Loucy (cell line): ENCODE measurements around the gene MRPL28.

Source experiments
- H2AFZ ChIP-seq: fragments of 200-600 bp; sonication (generic); 2 replicates; pipeline ENCODE4 v1.6.0; 2016; ENCODE audit warnings: antibody characterized with exemption, mild to moderate bottlenecking, low read length, moderate library complexity
- H3F3A ChIP-seq: fragments of 200-600 bp; 2 replicates; pipeline ENCODE4 v1.6.0; 2016; ENCODE audit warnings: antibody characterized with exemption, low read depth, mild to moderate bottlenecking
- H3K27me3 ChIP-seq: fragments of 200-600 bp; sonication (generic); 2 replicates; pipeline ENCODE4 v1.6.1; 2014; ENCODE audit warnings: low read length, mild to moderate bottlenecking; ENCODE audit not compliant: insufficient read depth, poor library complexity, severe bottlenecking
- H3K36me3 ChIP-seq: fragments of 200-600 bp; sonication (generic); 2 replicates; pipeline ENCODE4 v1.6.1; 2016; ENCODE audit warnings: low read length; ENCODE audit not compliant: insufficient read depth
- H3K4me1 ChIP-seq: fragments of 200-600 bp; sonication (generic); 2 replicates; pipeline ENCODE4 v1.5.1; 2014; ENCODE audit warnings: low read length, mild to moderate bottlenecking; ENCODE audit not compliant: insufficient read depth, poor library complexity, severe bottlenecking
- H3K4me2 ChIP-seq: fragments of 200-600 bp; sonication (generic); 2 replicates; pipeline ENCODE4 v1.6.0; 2014; ENCODE audit warnings: antibody characterized with exemption, low read length, low read depth, mild to moderate bottlenecking; ENCODE audit not compliant: poor library complexity, severe bottlenecking
- H3K4me3 ChIP-seq: fragments of 200-600 bp; sonication (generic); 2 replicates; pipeline ENCODE4 v1.5.1; 2014; ENCODE audit warnings: low read length, mild to moderate bottlenecking, mixed read lengths; ENCODE audit not compliant: poor library complexity, severe bottlenecking
- H3K79me2 ChIP-seq: fragments of 200-600 bp; sonication (generic); 2 replicates; pipeline ENCODE4 v1.6.1; 2014; ENCODE audit warnings: low read length; ENCODE audit not compliant: insufficient read depth
- H3K9ac ChIP-seq: fragments of 200-600 bp; sonication (generic); 2 replicates; pipeline ENCODE4 v1.6.0; 2014; ENCODE audit warnings: mild to moderate bottlenecking, low read depth, low read length, moderate library complexity; ENCODE audit not compliant: poor library complexity, severe bottlenecking
- H3K9me2 ChIP-seq: fragments of 200-600 bp; sonication (generic); replicated peaks from 2 replicates; pipeline ENCODE4 v1.6.1; 2016; ENCODE audit warnings: low read depth, low read length, mixed read lengths
- H3K9me3 ChIP-seq: fragments of 200-600 bp; sonication (generic); 2 replicates; pipeline ENCODE4 v1.6.1; 2014; ENCODE audit warnings: mild to moderate bottlenecking, antibody characterized with exemption, low read length, low read depth; ENCODE audit not compliant: insufficient read depth
- H4K20me1 ChIP-seq: fragments of 200-600 bp; sonication (generic); 2 replicates; pipeline ENCODE4 v1.6.0; 2014; ENCODE audit warnings: antibody characterized with exemption, low read length, mild to moderate bottlenecking; ENCODE audit not compliant: insufficient read depth, poor library complexity, severe bottlenecking
- EZH2phosphoT487 ChIP-seq: fragments of 200-600 bp; IDR thresholded peaks from 2 replicates; pipeline ENCODE4 v1.6.1; 2018; ENCODE audit warnings: antibody characterized with exemption, mild to moderate bottlenecking, moderate library complexity, borderline replicate concordance
- TF ChIP-seq, protein P1 (sequence below): fragments of 200-600 bp; sonication (generic); conservative IDR thresholded peaks from 2 replicates; pipeline ENCODE4 v1.5.1; 2014; ENCODE audit warnings: mild to moderate bottlenecking, antibody characterized with exemption, low read length

The MRPL28 gene

DNA sequence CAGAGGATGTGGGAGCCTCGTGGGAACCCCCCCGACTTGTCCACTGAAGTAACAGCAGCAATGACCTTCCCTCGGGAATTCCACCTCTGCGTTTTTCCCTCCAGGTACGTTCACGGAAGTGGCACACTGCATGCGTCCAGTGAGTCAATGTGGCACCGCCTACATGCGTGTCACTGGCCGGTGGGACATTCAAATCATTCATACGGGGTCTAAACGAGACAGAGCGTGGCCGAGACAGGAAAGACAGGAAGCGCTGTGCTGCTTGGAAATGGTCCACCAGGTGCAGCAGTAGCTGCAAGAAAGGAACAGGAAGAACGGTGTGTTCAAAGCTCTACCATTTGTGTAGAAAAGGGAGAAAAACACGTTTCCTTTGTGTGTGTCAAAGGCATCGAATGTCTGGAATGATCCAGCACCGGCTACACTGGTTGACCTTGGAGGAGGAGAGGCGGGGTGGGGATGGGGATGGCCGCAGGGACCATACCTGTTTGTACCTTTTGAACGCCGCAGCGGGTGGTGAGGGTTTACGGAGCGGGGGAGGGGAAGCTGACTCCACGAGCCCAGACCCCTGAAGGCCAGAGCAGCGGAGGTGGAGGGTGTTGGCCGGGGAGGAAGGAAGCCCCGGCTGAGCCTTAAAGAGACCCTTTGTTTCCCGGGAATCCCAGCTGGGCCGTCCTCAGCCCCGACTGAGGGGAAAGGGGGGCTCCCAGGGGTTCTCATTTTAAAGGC lies 13.2 kb upstream of the MRPL28 start:
- no peaks in the 10 kb centered on the region for H3F3A ChIP-seq
- H3K9ac ChIP-seq: peak overlapping the region; percentile 77
- no peaks in the 10 kb centered on the region for H3K9me3 ChIP-seq
- peaks cover 18% of the 10 kb centered on the region for H3K4me1 ChIP-seq
- H3K79me2 ChIP-seq: peaks cover 21% of the 10 kb centered on the region
- peak overlapping the region; percentile 79 for H3K4me2 ChIP-seq
- H3K36me3 ChIP-seq: no peaks in the 10 kb centered on the region
- no peaks in the 10 kb centered on the region for H3K9me2 ChIP-seq
- no peaks in the 10 kb centered on the region for H4K20me1 ChIP-seq
- H2AFZ ChIP-seq: peak overlapping the region; percentile 19; the same call in 1 of the 2 replicates
- no peaks in the 10 kb centered on the region for H3K27me3 ChIP-seq
- peak overlapping the region; percentile 78 for H3K4me3 ChIP-seq
- TF ChIP-seq, protein P1, sequence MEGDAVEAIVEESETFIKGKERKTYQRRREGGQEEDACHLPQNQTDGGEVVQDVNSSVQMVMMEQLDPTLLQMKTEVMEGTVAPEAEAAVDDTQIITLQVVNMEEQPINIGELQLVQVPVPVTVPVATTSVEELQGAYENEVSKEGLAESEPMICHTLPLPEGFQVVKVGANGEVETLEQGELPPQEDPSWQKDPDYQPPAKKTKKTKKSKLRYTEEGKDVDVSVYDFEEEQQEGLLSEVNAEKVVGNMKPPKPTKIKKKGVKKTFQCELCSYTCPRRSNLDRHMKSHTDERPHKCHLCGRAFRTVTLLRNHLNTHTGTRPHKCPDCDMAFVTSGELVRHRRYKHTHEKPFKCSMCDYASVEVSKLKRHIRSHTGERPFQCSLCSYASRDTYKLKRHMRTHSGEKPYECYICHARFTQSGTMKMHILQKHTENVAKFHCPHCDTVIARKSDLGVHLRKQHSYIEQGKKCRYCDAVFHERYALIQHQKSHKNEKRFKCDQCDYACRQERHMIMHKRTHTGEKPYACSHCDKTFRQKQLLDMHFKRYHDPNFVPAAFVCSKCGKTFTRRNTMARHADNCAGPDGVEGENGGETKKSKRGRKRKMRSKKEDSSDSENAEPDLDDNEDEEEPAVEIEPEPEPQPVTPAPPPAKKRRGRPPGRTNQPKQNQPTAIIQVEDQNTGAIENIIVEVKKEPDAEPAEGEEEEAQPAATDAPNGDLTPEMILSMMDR: no peak
- TF ChIP-seq EZH2phosphoT487: no peak

DNA sequence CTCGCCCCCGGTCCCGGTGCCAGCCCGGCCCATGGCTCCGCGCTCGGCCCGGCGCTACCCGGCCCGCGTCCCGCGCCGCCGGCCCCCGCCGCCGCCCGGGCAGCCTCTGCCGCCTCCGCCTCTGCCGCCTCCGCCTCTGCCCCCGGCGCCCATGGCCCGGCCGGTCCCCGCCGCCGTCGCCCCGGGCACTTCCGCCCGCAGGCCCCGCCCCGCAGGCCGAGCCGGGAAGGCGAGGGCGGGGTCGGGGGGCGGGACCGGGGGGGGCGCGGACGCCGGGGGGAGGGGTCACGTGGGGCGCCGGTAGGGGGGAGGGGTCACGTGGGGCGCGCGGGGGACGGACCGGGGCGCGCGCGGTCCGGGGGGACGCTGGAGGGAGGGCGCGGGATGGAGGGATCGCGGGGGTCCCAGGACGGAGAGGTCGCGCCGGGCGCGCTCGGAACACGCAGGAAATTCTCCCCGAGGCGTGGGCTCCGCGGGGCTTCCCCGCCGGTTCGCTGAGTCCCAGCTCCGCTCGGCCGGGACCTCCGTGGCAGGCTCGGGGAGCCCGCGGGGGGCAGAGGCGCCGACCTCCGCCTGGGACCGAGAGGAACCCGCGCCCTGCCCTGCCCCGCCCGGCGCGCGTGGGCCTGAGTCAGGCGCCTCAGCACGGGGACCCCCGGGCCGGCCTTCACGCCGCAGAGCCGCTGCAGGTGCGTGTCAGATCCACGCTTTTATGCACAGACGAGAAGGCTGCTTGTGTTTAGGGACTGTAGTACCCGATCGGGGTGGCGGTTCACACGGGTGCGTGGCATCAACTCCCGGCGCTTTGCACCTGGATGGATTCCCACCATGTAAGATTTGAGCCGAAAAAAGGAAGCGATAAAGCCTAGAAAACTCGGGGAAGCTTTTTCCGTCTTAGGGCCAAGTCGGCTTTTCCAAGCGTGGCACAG lies 11.7 kb upstream of the MRPL28 start, which contains the start of gene PGAP6:
Gene PGAP6 (minus strand): TSS at position 190 of the 929 bp plus-strand sequence. CDS start 157 bp downstream, at position 33.
- Histone ChIP-seq H3K27me3 (no peaks in the 10 kb centered on the region), H3K4me2 (peak within 1 kb of the TSS; percentile 79), H4K20me1 (no peaks in the 10 kb centered on the region), H3F3A (no peaks in the 10 kb centered on the region), H3K9ac (peak within 1 kb of the TSS; percentile 77), H2AFZ (peak within 1 kb of the TSS; percentile 64; the same call in 1 of the 2 replicates), H3K79me2 (peaks cover 21% of the 10 kb centered on the region), H3K9me2 (no peaks in the 10 kb centered on the region), H3K36me3 (no peaks in the 10 kb centered on the region), H3K9me3 (no peaks in the 10 kb centered on the region), H3K4me1 (peaks cover 18% of the 10 kb centered on the region), H3K4me3 (peak within 1 kb of the TSS; percentile 78)
- no peak for TF ChIP-seq EZH2phosphoT487
- TF ChIP-seq, protein P1: no peak

DNA sequence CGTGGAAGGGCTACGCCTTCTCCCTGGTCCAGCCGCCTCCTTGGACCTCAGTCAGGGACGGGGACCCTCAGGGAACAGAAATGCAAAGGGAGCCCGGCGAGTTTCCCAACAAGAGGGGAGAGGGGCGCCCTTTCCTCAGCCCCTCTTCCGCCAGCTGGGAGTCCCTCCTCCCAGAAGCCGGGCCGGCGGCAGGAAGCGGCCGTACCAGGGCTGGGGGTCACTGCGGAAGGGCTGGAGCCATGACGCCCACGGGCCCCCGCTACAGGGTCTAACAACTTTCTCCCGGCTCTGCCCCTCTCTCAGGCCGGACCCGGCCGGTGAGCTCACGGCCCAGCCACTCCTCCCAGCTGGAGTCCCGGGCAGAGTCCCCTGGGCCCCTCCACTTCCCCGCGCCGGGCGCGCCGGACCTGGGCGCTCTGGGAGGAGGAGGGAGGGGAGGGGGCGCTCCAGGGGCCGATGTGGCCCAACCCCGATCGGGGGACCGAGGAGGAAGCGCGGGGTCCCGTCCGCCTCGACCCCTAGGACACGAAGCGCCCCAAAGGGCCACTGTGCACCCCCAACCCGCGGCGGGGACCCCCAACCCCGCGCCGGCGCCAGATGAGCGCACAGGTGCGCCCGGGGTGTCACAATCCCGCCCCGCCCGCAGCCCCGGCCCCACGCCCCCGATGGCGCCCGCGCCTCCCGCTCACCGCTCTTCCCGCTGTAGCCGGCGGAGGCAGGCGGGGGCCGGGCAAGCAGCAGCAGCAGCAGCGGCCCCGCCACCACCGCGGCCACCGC lies 10.9 kb upstream of the MRPL28 start:
- Histone ChIP-seq H3K79me2 (peaks cover 21% of the 10 kb centered on the region), H3K9me3 (no peaks in the 10 kb centered on the region), H3K36me3 (no peaks in the 10 kb centered on the region), H3K9ac (peak overlapping the region; percentile 76), H3K9me2 (no peaks in the 10 kb centered on the region), H3K4me1 (peaks cover 18% of the 10 kb centered on the region), H2AFZ (no peak overlapping the region), H3K4me3 (peak overlapping the region; percentile 76), H3K4me2 (peak overlapping the region; percentile 70), H3F3A (no peaks in the 10 kb centered on the region), H4K20me1 (no peaks in the 10 kb centered on the region), H3K27me3 (no peaks in the 10 kb centered on the region)
- no peak for TF ChIP-seq EZH2phosphoT487
- TF ChIP-seq, protein P1: no peak
